GM19452 (cell line): ENCODE measurements around the gene STOX1.
"Not testable (repeated sequence)": the region's sequence is repeated elsewhere in the genome, so short reads cannot be mapped to it uniquely, and the experiment has no call there.

Source experiments
- ATAC-seq: cut with Tn5 transposase; IDR thresholded peaks from one replicate; pipeline ENCODE4 v1.9.1; 2021; ENCODE audit not compliant: unreplicated experiment

Gene STOX1

DNA sequence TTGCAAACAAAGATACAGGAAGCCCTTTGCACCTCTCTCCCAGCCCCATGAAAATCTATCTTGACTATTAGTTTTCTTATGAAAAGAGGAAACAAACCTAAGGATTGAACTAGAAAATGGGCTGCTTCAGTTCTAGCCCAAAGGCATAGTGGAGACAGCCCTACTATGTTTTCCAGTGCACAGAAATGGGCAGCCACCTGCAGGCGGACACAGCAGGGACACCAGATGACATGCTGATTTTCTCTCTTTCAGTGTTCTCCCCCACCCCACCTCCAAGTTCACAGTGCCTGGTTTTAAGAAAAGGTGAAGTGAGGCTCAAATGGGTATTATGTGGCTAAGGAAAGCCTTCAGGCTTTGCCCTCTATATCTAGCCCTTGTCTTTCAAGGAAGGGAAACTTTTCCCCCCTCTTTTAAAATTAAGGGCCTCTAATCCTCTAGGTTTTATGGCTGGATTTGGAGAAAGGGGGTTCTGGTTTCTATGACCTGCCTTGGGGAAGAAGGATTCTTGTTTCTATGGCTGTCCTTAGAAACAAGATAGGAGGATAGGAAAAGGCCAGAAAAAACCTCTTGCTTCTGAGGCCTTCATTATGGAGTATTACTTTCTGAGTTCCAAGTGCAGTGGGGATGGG lies 50.3 kb downstream of the STOX1 start:
- ATAC-seq, result no peak

DNA sequence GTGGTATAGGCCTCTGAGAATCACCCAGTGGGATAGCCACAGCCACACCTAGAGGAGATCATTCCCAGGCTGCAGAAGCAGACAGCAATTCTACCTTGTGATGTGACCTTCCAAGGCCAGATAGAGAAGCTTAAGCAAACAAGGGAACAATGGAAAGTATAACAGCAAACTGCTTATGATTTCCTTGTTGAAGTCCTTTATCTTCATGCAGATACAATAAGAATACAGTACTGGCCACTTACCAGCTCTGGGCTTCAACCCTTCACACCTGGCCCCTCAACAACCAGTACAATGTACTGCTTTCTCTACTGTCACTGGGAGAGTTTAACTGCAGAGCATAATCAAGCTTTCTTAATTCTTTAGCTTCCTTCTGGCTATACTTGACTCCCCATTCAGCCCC lies 51.2 kb downstream of the STOX1 start:
- ATAC-seq, result no peak

DNA sequence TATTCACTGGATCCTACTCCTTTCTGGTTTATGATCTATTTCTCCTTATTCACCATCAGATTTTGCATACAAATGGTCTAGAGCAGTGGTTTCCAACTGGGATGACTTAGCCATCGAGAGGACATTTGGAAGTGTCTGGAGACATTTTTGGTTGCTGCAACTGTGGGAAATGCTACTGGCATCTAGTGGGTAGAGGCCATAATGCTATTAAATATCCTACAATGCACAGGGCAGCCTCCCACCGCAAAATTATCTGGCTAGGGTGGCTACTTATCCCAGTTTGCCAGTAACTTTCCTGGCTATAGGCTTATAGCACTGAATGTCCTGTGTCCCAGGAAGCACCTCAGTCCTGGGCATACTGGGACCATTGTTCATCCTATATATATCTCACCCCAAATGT lies 52.3 kb downstream of the STOX1 start:
- no peak for ATAC-seq

DNA sequence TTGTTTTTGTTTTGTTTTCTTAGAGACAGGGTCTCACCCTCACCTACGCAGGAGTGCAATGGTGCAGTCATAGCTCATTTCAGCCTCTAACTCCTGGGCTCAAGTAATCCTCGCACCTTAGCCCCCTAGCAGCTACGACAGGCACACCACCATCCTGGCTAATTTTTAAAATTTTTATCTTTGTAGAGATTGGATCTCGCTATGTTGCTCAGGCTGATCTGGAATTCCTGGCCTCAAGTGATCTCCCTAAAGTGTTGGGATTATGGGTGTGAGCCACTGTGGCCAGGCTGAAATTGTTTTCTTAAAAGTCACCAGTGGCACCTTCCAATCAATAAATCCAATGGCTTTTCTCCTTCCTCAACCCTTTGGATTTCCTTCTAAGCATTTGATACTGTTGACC lies 52.9 kb downstream of the STOX1 start:
- ATAC-seq, result no peak

DNA sequence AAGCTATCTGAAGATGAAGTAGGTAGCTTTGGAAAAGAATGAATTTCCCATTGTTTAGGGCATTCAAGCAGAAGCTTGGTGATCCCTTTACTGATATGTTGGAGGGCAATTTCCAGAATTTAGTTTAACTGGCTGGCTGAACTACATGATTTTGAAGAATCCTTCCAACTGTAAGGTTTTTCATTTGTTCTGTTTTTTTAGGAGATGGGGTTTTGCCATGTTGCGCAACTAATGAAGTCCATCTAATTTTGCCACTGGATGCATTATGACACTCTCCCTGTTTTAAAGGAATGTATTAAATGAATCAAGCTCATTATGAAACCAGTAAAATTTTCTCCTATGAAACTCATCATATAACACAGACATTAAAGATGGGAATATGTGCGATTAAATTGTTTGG lies 67.7 kb downstream of the STOX1 start:
- no peak for ATAC-seq

DNA sequence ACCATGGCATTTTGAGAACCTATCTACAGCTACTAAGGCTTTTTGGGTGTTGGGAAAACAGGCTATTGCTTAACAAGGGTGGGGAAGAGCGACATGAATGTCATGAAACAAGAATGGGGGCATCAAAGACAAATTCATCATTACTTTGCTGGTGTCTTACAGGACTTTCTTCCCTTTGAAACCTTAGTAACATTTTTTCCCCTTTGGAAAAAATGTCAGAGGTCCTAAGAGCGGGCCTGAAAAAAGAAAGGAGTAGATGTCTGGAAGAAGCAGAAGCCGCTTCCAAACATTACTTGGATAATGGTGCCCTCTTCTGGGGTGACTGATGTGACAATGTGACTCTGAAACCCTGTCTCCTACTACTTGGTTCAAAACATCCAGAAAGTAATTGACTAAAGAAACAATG lies 70.0 kb downstream of the STOX1 start:
- no peak for ATAC-seq

DNA sequence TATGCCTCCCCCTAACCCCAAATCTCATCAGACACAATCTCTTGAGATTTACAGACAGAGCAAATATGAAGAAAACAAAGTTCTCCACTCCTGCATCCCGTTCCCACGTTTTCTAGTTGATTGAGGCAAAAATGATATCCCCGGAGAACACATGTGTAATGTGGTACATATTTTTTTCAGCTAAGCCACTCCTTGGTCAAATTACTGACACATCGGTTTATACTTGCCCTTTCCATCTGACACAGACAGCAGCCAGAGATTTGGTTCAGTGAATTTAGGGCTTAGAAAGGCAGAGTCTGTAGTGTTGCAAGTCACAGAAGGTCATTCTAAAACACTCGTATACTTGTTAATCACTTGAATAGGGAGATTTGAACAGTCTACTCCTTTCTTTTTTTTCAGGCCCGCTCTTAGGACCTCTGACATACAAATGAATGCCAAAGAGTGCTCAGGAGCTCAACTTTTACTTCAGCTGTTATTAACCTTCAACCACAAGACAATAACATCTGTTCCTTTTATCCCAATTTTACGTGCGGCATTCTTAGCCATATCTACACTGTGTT lies 71.9 kb downstream of the STOX1 start:
- no peak for ATAC-seq

DNA sequence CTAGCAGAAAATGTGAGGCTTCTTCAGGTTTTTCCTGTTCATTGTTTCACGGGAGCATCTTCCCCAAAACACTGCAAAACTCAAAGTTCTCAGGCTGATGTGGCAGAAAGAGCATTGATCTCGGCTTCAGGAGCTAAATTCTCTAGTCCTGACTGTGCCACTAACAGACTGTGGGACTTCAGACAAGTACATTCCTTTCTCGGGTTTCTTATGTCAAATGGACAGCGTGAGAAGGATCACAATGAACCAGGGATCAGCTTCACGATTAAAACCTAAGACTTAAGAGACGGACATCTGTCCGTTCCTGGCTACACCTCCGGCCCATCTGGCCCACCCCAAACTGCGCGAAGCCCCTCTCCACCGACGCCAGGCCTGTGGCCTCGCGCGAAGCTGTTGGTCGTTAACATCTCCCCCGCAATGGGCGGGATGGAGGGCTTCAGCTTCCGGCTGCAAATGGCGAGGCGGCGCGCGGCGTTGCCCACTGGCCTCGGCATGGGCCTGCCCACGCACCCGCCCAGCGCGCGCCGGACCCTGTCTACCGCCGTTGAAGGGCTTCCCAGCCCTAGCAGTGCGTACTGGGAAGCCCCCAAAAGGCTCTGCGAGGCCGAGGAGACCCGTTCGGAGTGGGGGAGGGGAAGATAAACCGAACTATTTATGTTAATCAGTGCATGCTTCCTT lies 73.2 kb downstream of the STOX1 start:
- ATAC-seq, result peak; percentile 39

DNA sequence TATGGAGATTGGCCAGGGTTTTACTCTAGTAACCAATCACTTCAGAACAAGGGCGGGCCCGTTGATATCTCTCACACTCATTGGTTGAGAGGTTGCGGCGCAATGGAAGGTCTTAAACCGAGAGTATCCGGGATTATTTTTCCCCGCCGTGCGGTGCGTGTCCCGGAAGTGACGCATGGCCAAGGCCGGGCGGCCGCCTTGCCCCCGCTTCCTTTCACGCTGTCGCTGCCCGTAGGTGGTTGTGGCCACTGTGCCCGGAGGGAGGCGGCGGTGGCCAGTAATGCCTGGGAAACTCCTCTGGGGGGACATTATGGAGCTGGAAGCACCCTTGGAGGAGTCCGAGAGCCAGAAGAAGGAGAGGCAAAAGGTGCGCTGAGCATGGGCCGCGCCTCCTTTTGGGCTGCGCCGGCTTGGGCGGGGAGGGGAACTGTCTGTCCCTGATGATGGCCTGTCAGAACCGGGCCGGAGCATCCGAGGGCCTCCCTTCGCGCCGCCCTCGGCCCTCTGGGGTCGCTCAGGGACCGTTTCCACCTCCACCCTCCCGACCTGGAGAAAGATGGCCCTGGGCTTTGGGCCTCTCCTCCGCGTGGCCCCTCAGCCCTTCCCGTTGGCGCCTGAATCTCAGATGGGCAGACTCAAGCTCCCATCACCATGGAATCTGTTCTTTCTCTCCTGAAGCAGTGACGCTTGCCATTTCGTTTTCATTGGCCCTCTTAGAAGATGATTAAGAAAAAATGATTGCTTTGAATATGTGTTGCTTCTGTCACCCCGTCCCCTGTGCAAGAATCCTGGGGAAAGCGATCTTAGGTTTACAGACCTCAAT lies 74.0 kb downstream of the STOX1 start, which contains the start of gene DDX50:
Gene DDX50, plus strand, starts transcription at position 211 of the 823 bp plus-strand sequence. Its CDS starts 70 bp downstream, at position 281.
- ATAC-seq, result peak; percentile 98

DNA sequence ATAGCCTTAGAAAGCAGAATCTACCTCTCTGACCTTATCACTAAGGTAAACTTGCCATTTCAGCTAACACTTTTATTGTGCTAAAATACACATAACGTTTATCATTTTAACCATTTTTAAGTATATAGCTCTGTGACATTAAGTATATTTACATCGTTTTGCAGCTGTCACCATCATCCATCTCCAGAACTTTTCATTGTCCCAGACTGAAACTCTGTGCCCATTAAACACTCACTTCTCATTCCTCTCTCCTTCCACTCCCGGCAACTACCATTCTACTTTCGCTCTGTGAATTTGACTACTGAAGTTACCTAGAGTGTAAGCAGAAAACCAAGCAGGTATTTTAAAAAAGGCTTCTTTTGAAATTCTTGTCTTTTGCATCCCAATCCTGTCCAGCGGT lies 75.1 kb downstream of the STOX1 start:
- no peak for ATAC-seq

DNA sequence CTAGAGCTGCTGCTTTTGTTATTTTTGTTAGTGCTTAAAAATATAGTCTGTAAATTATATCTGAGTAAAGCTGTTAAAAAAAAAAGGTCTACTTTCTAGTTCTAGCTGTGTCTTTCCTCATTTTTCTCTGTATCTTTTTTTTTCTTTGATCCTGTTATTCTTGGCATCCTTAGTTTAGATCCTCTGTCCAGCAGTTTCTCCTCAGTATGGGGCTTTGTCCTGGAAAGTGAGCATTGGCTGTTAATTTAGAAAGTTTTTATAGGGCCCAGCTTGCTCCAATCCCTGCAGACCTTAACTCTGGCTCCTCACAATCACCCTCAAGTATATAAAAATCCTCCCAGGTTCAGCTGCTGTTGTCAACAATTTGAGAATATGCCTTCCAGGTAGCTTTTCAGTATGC lies 97.3 kb downstream of the STOX1 start:
- ATAC-seq, result no peak

DNA sequence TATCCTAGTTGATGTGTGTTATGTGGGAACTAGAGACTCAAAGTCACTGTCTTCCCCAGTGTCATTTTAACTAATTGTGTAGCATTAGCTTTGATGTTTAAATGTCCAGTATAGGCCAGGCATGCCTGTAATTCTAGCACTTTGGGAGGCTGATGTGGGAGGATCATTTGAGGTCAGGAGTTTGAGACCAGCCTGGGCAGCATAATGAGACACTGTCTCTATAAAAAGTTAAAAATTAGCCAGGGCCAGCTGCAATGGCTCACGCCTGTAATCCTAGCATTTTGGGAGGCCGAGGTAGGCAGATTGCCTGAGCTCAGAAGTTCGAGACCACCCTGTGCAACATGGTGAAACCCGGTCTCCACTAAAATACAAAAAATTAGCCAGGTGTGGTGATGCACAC lies 98.2 kb downstream of the STOX1 start:
- ATAC-seq, result no peak

DNA sequence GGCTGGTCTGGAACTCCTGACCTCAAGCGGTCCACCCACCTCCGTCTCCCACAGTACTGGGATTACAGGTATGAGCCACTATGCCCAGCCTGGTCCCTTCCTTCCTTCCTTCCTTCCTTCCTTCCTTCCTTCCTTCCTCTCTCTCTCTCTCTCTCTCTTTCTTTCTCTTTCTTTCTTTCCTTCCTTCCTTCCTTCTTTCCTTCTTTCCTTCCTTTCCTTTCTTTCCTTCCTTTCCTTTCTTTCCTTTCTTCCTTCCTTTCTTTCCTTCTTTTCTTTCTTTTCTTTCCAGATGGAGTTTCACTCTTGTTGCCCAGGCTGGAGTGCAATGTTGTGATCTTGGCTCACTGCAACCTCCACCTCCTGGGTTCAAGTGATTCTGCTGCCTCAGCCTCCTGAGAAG lies 101.8 kb downstream of the STOX1 start:
- ATAC-seq, result not testable (repeated sequence)

DNA sequence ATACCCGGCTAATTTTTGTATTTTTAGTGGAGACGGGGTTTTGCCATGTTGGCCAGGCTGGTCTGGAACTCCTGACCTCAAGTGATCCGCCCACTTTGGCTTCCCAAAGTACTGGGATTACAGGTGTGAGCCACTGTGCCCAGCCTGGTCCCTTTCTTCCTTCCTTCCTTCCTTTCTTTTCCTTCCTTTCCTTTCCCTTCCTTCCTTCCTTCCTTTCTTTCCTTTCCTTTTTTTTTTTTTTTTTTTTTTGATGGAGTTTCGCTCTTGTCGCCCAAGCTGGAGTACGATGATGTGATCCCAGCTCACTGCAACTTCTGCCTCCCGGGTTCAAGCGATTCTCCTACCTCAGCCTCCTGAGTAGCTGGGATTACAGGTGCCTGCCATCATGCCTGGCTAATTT lies 102.6 kb downstream of the STOX1 start:
- ATAC-seq, result not testable (repeated sequence)

DNA sequence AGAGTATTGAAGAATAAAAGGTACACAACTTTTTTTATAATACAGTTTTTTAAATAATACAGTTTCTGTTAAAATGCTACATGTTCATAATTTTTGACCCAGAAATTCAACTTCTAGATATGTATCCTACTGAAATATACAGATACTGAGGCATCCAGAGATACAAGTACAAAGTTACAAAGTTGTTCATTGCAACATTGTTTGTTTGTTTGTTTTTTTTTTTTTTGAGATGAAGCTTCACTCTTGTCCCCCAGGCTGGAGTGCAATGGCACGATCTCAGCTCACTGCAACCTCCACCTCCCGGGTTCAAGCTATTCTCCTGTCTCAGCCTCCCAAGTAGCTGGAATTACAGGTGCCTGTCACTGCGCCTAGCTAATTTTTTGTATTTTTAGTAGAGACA lies 105.5 kb downstream of the STOX1 start:
- not testable (repeated sequence) for ATAC-seq

DNA sequence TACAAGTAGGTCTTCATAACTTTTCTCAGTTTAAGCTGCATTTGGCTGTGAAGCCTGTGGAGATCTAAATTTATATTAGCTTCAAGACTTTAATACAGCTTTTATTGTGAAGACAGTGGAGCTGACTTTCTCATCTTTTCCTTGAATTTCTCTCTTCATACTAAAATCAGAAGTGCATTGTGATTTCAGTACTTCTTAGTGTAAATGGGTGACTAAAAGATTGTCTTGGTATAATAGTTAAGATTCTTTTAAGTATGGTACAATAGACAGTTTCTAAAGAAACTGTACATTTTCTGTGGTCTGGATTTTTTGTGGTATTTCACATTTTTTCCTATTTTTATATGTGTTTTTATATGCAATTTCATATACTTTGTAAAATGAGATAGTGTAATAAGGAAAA lies 107.7 kb downstream of the STOX1 start:
- no peak for ATAC-seq

DNA sequence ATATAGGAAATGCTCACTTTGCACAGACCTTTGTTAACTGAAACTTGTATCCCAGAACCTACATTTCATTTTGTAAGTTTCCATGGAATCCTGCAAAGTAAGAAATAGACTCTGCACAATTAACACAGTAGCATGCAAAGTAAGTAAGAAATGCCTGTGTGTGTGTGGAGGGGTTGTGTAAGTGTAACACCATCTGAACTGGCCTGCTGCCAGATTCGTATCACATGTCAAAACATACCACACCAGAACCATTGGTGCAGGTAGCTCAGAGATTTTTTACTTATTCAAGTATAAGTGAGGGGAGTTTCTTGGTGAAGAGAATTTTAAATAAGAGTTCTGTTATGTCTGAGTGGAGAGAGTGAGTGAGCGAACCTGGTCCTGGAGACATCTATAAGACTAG lies 110.8 kb downstream of the STOX1 start:
- ATAC-seq, result no peak

DNA sequence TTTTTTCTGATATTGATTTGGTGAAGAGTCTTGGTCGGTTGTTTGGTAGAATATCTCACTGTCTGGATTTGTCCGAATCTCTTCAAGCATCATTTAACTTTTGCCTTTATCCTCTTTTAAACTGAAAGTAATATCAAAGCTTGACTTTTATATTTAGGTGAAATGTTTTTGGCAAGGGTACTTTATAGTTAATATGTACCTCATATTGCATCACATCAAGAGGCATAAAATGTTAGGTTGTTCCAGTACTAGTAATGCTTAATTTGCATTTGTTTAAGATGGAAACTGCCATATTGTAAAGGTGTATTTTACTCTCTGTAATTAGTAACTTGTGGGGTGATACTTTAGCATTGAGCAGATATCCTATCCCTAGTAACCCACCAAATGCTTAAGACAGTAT lies 111.6 kb downstream of the STOX1 start:
- no peak for ATAC-seq

DNA sequence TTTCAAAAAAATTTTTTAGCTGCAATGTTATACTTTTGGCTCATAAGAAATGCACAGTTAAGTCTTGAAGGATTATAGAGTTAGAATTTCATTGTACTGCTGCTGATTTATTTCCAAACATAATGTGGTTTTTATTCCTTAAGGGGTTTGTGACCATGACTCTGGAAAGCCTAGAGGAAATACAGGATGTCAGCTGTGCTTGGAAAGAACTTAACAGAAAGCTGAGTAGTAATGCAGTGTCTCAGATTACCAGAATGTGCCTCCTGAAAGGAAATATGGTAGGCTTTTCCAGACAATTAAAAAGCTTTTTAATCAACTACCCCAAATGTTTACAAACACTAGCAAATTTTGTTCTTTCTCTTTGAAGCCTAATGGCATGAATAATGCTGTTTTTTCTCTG lies 113.6 kb downstream of the STOX1 start:
- ATAC-seq, result not testable (repeated sequence)
